HG03571 (cell line): Measurements from ENCODE around the gene AADAC.
"Not testable (repeated sequence)": the region's sequence is repeated elsewhere in the genome, so short reads cannot be mapped to it uniquely, and the experiment has no call there.

Source experiments
- ATAC-seq: cut with Tn5 transposase; IDR thresholded peaks from one replicate; pipeline ENCODE4 v1.9.1; 2021; ENCODE audit not compliant: unreplicated experiment

Gene AADAC

GRCh38 chr3:151852074-151852811, 38.3 kb downstream of the AADAC start:
- ATAC-seq: no peak

GRCh38 chr3:151856118-151856517, 42.2 kb downstream of the AADAC start:
- ATAC-seq: no peak

DNA sequence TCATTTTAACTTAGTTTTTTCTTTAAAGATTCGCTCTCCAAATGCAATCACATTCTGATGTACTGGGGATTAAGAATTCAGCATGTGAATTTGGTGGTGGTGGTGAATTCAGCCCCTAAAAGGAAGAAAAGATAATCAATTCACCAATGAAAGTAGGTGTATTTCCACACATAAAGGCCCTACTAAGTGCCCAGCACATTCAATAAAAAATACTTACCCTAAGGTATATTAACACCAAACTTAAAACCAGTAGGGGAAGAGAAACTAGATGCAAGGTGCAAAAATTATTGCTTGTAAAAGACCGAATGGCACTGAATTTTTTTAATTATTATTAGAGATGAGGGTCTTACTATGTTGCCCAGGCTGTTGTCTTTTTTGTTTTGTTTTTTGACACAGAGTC, 42.7 kb downstream of the AADAC start:
- no peak for ATAC-seq

- ATAC-seq: no peak
Observed at GRCh38 chr3:151859233-151859673, 45.3 kb downstream of the AADAC start.

DNA sequence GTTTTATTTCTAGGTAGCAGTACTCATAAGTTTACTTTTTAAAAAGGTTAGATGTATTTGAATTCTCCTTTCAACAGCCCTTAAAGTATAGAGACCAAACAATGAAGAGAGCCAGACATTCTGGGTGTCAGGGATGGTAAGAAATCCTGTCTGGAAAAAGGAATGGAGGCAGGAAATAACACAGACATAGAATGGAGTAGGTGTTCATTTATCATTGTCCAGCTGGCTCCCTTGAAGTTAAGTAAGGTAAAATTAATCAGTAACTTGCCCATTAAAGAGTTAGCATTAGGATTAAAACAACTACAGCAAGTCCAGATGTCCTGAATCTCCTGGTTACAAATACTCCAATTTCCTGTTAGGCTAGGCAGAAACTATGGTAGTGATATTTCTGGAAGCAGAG, 46.0 kb downstream of the AADAC start:
- ATAC-seq: no peak

GRCh38 chr3:151863611-151864010, 49.7 kb downstream of the AADAC start:
- ATAC-seq: no peak

DNA sequence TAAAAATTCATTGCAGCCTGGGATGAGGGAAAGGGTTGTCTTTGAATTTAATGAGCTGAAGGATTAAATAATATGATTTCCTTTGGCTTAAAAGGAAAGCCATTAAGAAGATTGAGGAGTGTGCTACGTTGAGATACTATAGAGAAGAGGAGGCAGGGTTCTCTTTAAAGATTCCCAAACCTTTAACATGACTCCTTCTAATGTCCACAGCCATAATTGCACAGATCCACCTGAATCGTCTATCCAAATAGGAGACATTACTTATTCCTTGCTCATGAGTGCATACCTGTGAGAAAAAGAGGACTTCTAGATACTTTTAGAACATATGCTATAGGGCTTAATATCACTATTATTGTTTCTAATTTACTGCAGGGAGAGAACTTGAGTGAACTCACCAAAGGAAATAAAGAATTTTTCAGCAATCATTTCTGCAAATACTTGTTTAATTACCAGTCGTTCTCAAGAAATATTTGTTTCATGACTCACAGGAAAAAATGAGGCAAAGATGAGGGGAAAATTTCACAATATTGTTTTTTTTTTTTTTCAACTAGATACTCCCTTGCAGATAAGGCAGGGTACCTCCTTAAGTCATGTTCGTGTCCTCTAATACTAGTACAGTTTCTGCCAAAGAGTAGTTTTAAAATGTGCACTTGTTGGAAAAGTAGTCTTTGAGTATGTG, 50.6 kb downstream of the AADAC start:
- no peak for ATAC-seq

GRCh38 chr3:151866711-151867410, 52.9 kb downstream of the AADAC start:
- ATAC-seq: no peak

GRCh38 chr3:151867666-151868065, 53.8 kb downstream of the AADAC start:
- ATAC-seq: no peak

GRCh38 chr3:151869181-151869580, 55.3 kb downstream of the AADAC start:
- no peak for ATAC-seq

DNA sequence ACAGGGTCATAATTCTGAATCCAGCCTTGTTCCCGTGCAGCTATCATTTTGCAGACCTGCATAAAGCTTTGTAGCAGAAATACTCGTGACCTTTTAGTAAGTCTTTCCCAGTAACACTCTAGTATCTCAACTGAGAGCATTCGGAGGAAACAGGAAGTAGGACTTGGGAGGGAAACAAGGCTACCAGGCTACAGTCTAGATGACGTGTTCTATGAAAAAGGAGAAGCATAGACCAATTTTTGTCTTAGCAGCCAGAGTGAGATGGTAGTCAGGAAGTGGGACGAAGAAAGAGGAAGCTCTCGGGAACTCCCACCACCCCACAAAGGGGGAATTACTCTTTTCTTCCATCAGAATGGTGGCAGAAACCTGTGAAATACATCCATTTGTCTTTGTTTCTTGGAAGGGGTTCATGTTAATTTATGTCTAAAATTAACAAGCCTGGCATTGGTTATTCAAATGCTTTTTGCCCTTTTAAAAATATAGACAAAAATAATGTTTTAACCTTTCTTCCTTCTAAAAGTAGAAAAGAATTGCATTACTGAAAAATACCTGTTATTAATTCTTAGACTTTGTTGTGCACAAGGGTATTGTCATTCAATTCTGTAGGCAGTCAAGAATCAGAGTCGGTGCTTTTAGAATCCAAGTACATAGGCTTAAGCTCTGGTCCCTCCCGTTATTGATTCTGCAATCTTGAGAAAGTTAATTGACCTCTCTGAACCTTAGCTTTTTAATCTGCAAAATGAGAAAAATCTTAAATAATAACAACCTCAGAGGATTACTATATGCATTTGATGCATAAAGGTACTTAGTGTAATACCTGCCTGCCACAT, 57.9 kb downstream of the AADAC start:
- ATAC-seq: peak; percentile 78

- ATAC-seq: no peak
Observed at GRCh38 chr3:151873398-151873797, 59.5 kb downstream of the AADAC start, which contains the start of gene SUCNR1. Gene SUCNR1, plus strand, starts transcription at chr3:151873643. Its CDS starts 6,250 bp downstream, at chr3:151879893.

DNA sequence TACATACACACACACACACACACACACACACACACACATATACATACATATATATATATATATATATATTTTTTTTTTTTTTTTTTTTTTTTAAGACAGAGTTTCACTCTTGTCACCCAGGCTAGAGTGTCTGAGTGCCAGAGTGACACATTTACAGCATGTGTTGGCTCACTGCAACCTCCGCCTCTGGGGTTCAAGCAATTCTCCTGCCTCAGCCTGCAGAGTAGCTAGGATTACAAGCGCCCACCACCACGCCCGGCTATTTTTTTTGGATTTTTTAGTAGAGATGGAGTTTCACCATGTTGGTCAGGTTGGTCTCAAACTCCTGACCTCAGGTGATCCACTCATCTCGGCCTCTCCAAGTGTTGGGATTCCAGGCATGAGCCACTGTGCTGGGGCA, 60.2 kb downstream of the AADAC start:
- not testable (repeated sequence) for ATAC-seq

- peak; percentile 67 for ATAC-seq
Observed at GRCh38 chr3:151875759-151876158, 61.8 kb downstream of the AADAC start.

GRCh38 chr3:151877269-151877668, 63.4 kb downstream of the AADAC start:
- ATAC-seq: no peak
